GM12875 (cell line): ENCODE results near the gene NME8.
"Not testable (repeated sequence)": the region's sequence is repeated elsewhere in the genome, so short reads cannot be mapped to it uniquely, and the experiment has no call there.

Source experiments
- H3K4me3 ChIP-seq: one replicate; pipeline ENCODE4 v1.5.1; 2011; ENCODE audit warnings: low read depth, low read length, control low read depth
- CTCF ChIP-seq: IDR thresholded peaks from 2 replicates; pipeline ENCODE4 v1.5.1; 2011; ENCODE audit warnings: low read depth, mild to moderate bottlenecking, control low read depth, inconsistent platforms, low read length, moderate library complexity, borderline replicate concordance; ENCODE audit not compliant: insufficient read depth

The NME8 gene

GRCh38 chr7:37848297-37848696 is at the start of gene NME8:
NME8 (plus strand) TSS chr7:37848597; CDS start chr7:37850267, 1,670 bp downstream.
- no peak within 1 kb of the TSS for H3K4me3 ChIP-seq
- no peak for TF ChIP-seq CTCF

GRCh38 chr7:37806152-37806551 is 42.2 kb upstream of the NME8 start:
- H3K4me3 ChIP-seq: no peak overlapping the region
- TF ChIP-seq CTCF: no peak

- H3K4me3 ChIP-seq: not testable (repeated sequence)
Observed at GRCh38 chr7:37812161-37812580, 36.2 kb upstream of the NME8 start.

- no peak for TF ChIP-seq CTCF
- no peak overlapping the region for H3K4me3 ChIP-seq
Observed at GRCh38 chr7:37815671-37816371, 32.6 kb upstream of the NME8 start.

GRCh38 chr7:37816922-37817590 is 31.3 kb upstream of the NME8 start:
- no peak overlapping the region for H3K4me3 ChIP-seq
- TF ChIP-seq CTCF: no peak

- TF ChIP-seq CTCF: no peak
- no peak overlapping the region for H3K4me3 ChIP-seq
Observed at GRCh38 chr7:37817591-37817960, 30.8 kb upstream of the NME8 start.

GRCh38 chr7:37817996-37818720 is 30.2 kb upstream of the NME8 start:
- TF ChIP-seq CTCF: no peak
- no peak overlapping the region for H3K4me3 ChIP-seq
